Fibroblast of skin of right quadriceps (primary cell): ENCODE data around the gene RAD51B.
"Not testable (repeated sequence)": the region's sequence is repeated elsewhere in the genome, so short reads cannot be mapped to it uniquely, and the experiment has no call there.

Source experiments
- DNase-seq: peaks from one replicate; pipeline ENCODE4 v3.0.0-alpha.2; 2013

RAD51B gene

DNA sequence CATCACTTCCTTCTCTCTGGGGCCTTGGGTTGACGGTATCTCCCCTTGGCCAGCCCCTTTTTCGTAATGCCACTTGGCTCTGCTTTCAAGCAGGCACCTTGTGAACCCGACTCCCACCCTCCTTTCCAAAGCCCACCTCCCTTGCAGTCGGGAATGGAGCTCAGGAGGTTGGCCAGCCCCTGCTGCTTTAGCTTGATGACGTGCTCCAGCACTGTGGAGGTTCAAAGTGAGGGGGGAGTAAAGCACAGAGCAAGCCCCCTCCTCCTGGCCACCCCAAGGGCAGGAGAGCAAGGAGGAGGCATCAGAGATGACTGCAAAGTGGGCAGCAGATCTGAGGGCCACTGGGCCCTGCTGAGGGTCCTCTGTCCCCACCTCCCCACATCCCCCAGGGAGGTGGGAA lies 869.9 kb downstream of the RAD51B start:
- no peak for DNase-seq

DNA sequence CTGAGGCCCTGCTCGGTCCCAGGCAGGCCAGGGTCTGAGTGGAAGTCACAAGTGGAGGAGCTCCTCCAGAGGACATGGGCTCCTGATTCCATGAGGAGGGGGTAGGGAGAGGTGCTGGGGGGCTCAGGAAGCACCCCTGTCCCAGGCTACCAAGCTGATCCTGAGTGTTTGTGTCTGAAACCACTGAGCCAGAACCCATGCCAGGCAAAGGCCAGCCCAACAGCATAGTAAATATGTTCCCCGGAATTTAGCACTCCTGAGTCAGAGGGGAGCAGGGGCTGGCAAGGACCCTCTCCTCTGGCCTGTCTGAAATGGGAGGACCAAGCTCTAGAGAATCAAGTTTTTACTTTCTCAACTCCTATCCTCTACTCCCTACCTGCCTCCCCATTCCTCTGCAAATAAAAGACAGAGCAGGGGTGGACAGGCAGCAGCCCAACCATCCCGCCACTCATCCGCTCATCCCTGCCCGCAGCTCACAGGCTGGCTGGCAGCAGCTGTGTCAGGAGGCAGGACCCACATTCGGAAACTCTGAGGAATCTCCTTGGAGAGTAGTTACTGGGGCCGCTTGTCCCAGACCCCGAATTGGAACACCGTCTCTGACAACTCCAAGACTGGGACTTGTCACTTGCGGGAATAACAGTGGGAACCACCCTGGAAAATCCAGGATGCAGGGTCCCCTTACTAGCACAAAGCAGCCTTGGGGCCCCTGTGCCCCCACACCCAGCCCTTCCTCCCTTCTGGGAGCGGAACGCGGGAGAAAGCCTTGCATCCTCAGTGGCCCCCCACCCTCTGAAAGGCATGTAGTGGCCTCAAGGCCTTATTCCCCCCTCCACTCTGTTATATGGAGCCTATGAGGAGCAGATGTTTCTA lies 870.7 kb downstream of the RAD51B start:
- DNase-seq: no peak

DNA sequence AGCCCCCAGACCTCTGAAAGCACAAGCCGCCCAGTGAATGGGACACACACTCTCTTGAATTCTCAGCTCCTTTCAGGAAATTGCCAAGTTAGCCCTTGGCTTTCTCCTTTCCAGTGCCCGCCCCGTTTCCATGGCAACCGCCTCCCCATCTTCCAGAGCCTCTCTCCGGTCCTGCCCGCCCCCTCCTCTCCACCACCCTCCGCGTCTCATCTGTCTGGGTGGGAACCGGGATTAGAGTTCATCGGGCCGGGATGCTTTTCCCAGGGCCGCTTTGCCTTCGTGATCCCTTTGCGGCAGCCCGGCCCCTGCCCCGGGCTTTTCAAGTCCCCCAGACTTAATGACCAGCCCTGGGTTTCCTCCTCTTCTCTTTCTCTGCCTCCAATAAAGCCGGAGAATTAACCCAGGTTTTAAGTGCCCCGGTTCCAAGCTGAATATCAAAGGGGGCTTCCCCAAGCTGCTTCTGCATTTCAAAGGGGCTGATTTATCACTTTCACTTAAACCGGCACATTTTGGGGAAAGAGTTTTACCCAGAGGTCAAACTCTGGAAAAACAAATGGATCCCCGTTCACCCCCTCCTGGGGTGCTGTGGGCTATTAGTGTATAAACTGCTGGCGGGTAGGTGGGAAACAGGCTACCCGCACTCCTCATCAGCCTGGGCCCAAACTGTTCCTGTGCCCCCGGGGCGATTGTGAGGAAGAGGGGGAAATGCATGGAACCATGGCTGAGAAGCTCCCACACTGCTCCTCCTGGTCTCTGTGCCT lies 871.6 kb downstream of the RAD51B start:
- DNase-seq: no peak

DNA sequence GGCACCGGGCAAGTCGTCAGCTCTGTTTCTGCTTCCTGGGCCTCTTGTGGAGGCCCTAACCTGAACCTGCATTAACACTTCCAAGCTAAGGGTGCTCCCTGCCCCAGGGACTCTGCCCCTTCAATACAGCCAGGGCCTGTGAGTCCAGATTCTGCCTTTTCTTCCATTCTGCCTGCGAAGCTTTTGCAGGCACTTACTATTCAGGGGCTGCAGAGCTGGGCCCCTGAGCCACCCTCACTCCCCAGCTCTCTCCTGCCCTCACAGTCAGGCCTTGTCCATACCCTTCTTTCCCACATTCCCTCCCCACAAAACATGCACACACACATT lies 872.2 kb downstream of the RAD51B start:
- DNase-seq: no peak

DNA sequence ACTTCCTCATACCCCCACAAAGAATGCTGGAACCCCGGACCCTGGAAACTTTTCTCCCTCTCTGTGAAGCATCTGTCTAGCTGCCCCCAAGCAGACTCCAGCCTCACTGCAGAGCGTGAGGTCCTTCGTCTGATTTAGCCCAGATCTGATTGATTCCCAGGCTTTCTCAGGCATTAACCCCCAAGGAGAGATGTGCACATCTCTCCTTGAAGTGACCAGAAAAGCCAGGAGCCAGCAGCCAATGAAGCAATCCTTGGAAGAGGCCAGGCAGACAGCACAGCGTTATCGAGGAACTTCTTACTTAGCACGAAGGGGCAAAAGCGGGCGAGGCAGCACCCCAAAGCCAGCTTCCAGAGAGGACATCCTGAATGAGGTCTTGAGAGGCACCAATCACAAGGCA lies 872.6 kb downstream of the RAD51B start:
- DNase-seq: no peak

DNA sequence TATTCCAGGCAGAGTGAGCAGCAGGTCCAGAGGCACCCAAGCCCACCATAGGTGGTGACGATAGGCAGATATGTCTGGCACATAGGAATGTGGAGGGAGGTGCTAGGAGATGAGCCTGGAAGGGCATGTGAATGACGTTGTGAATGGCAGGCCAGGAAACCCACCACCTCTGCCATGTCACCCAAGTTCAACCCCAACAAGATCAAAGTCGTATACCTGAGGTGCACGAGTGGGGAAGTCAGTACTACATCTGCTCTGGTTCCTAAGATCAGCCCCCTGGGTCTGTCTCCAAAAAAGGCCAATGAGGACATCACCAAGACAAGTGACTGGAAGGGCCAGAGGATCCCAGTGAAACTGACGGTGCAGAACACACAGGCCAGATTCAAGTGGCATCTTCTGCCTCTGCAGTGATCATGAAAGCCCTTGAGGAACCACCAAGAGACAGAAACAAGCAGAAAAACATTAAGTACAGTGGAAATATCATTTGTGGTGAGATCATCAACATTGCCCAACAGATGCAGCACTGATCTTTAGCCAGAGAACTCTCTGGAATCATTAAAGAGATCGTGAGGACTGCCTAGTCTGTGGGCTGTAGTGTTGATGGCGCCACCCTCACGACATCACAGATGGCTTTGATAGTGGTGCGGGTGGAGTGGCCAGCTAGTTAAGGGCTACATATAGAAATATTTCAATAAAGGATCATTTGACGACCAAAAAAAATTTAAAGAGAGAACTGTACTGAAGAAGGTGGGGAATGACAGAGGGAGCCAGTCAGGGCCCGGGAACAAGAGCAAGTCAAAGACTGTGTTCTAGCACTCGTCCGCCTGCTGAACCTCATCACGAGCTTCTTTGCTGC lies 873.6 kb downstream of the RAD51B start:
- peak; percentile 80 for DNase-seq

DNA sequence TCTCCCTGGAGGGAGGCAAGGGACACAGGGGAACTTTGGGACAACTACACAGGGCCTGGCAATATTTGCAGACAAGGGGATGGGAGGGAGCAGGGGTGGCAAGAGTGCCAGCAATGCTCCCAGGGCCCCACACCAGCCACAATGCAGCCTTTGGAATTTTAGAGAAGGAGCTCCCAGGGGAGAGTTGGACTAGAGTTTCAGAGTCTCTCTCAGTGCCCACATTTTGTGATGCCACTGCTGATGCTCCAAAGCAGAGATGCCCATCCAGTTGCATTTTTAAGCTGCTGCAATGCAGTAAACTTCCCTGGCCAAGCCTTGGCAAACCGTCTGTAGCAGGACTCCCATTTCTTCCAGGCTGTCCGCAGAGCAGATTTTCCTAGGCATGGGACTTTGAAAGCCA lies 874.3 kb downstream of the RAD51B start:
- no peak for DNase-seq

DNA sequence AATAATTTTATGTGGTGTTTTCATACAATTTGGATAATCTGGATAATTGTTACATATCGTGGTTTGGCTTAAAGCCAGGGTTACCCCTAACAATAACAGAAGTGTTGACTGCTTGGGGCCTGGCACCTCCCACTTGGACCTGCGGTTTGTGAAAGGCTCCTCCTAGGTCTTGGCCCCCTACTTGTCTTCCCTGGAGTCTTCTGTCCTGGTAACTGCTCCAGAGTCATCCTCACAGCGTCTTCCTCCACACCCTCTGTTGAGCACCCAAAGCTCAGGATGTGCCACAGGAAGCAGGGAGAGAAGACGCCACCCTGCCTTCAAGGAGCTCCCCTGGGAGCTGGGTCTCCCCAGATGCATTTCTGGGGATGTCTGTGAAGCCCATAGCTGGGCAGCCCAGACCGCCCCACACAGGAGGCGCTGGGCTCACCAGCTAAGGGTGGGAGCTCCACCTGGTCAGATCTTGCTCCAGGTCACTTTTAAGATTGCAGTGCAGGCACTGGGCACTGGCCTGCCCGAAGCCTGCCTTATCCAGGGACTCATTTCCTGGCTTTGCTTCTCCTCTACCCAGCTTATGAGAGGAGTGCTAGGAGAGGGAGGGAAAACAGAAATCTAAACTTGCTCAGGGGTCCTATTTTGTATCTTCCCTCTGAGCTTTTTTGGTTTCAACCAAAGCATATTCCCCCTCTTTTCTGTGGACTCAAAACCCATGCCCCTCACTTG lies 875.1 kb downstream of the RAD51B start:
- peak; percentile 56 for DNase-seq

DNA sequence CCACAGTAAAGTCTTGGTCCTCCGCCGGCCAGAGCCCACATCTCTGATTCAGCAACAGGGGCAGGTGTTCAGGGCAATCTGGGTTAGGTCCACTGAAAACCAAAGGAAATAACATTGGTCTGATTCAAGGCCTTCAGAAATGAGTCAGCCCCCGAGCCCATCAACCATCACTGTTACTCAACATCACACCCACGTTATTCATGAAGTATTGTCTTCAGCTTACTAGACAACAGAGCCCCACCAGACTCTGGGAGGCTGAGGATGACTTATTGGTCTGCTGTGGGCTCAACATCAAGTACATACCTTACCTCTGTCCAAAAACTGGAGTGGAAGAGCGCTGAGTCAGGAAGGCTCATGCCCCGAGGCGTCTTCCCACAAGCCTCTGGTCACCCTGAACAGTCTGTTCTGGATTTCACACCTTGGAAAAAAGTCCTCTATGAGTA lies 875.8 kb downstream of the RAD51B start:
- peak; percentile 99 for DNase-seq

DNA sequence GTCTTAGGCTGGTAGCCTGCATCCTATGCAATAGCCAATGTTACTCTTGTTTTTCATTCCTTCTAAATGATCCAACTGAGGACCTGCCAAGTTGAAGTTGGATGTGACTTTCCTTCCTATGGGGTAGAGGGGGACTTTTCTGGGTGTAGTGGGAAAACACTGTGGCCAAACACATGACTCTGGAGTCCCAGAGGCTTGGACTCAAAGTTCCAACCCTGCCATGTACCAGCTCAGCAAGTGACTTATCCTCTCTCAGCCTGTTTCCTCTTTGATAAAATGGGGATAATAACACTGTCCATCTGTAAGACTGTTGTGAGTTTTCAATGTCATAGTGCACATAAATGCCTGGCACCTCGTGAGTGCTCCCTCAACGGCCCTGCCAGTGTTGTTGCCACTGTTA lies 876.3 kb downstream of the RAD51B start:
- DNase-seq: no peak

DNA sequence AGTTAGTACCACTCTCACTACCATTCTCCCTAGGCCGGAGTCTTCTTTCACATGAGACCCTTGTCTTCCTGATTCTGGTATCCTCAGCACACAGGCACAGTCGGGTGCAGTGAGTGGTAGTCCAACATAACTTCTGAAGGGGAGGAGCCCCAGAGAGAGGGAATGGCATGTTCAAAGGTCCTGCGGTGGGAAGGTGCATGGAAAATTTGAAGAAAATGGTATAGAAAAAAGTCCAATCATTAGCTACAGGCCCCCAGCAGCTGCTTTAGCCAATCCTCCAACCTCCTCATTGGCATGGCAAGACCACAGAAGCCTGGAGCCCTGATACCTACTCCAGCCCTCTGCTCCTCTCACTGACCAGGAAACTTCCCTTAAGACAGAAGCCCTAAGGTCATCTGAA lies 876.7 kb downstream of the RAD51B start:
- DNase-seq: no peak

DNA sequence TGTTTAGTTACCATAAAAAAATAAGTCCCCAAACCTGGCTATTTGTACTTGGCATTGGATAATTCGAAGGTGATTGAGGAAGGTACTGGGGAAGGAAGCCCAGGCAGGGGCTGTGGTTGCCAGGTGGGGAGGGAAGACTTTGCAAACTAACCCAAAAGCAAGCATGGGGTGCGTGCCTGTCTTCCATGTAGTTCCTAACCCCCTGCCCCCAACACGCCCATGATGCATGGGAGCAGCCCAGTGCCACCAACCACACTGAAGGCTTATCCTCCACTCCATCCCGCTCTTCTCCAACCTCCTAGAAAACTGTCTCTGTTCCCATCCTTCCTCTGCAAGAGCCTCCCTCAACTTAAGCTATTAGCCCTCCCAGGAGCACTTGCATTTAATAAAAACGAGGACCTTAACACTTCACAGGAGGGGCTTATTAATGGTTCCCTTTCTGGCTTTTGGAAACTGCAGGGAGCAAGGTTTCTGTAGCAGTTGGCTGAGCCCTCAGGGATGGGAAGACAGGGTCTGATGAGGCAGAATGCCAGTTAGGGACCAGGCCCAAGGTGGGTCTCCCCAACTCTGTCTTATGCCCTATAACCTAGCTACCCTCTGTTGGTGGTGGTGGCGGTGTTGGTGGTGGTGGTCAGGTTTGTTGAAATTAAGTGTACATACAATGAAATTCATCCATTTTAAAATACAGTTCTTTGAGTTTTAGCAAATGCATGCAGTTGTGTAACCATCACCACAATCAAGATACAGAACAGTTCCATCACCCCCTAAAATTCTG lies 877.3 kb downstream of the RAD51B start:
- no peak for DNase-seq

DNA sequence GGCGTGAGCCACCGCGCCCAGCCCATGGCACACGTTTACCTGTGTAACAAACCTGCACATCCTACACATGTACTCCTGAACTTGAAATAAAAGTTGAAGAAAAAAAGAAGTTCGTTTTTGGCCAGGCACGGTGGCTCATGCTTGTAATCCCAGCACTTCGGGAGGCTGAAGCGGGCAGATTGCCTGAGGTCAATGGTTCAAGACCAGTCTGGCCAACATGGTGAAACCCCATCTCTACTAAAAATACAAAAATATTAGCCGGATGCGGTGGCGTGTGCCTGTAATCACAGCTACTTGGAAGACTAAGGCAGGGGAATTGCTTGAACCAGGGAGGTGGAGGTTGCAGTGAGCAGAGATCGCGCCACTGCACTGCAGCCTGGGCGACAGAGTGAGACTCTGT lies 879.2 kb downstream of the RAD51B start:
- not testable (repeated sequence) for DNase-seq

DNA sequence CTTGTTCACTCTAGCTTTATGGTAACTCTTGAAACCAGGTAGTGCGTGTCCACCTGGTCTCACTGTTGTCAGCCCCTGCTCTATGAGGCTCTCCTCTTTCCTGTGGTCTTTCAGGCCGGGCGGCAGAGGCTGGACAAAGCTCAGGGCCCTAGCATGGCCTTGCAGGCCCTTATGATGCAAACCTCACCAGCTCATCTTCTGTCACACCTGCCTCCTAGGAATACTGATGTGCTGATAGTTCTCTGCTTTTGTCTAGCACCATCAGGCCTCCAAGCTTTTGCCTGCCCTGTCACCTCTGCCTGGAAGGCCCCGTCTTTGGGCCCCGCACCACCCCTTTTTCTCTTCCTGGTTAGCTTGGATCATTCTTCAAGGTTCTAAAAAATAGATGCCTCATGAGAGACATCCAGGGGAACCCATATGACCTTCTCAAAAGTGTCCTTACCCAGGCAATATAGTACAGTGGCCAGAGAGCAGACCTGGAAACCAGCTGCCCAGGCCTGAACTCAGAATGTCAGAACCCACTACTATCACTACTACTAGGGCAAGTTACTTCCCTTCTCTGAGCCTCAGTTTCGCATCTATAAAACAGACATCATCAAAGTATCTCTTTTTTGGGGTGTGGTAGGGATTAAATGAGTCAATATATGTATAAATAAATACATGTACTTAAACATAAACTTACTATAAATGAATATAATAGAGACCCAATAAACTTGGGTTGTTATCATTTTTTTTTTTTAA lies 881.6 kb downstream of the RAD51B start:
- no peak for DNase-seq

DNA sequence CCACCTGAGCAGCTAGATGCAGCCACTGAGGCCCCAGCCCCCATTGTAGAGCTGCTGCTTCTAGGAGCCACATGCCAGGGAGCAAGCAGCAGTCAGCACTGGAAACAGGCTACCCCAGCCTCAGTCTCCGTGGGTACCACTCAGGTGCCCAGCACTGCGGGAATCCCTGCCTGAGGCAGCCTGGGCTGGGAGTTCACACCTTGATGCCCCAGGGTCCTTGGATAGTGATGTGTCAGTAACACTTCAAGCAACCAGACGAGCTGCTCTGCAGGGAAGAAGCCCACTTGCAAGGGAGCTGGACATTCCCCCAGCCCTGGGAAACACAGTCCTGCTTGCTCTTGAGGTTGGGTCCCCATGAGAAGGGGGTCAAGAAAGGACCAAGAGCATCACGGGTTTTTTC lies 882.6 kb downstream of the RAD51B start:
- DNase-seq: no peak

DNA sequence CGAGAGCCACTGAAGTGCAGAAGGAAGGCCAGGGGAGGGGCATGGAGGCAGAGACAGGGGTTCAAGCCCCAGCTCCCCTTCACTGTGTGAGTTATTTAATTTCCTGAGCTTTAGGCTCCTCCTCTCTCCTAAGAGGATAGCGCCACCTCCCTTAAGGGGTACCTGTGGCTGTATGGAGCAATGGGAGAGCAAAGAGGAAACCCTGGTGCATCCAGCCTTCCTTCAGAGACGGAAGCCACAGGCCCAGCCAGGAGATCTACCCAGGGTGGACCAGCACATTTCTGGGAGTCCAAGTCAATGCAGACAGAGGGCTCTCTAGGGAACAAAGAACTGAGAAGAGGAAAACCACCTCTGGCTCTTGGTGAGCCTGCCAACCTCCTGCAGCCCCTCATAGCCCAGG lies 883.0 kb downstream of the RAD51B start:
- DNase-seq: no peak

DNA sequence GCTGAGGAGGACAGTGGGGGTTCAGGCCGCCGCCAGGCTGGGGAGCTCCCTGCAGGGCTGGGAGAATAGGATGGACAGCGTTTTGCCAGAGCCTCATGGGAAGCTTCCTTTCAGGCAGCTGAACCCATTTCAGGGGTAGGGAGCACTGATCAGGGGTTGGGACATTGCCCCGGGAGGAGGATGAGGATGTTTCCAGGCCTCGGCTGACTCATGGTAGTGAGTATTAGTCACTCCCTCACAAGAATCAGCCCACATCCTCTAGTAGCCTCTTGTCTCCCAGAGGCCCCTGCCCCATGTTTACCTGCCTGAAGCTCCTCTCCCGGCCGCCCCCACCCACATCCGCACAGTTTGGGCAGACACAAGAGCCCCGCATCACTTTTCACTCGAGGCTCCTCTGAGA lies 883.5 kb downstream of the RAD51B start:
- DNase-seq: peak; percentile 78

DNA sequence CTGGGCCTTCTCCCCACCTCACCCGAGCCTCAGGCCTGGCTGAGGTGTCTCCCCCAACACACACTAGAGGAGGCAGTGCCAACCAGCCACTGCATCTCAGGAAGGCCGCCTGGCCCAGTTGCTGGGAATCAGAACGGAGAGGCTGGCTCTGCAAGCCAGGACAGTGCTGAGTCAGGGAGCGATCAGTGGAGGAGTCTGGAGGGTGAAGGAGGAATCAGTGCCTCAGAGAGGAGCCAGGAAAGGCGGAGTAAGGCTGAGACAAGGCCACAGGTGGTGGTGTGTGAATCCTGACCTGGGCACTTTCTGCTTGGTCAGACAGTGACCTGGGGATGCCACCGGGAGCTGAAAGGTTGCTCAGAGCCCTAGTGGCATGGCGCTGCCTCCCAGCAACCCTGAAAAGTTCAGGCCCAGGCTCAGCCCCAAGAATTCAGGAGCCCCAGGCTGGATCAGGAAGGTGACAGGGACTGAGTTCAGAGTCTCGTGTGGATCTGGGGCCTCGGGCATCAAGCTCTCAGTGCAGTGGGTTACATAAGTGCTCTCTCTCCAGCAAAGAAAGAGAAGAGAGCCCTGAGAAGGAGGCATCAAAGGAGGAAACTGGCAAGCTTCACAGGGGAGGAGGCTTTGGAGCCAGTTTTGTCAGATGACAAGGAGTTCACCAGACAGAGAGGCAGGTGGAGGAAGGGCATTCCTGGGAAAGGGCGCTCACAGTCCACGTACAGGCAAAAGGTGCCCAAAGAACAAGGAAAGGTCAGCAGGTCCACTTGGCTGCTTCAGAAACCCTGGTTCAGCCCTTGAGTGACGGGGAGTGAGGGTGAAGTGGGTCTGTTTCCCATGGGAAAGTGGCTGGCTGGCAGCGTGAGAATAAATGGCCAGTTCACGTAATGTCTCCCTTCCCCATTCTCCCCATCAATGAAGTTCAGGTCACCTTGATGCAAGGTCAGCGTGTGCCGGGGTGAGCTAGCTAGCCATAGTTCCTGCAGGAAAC lies 885.4 kb downstream of the RAD51B start:
- no peak for DNase-seq

DNA sequence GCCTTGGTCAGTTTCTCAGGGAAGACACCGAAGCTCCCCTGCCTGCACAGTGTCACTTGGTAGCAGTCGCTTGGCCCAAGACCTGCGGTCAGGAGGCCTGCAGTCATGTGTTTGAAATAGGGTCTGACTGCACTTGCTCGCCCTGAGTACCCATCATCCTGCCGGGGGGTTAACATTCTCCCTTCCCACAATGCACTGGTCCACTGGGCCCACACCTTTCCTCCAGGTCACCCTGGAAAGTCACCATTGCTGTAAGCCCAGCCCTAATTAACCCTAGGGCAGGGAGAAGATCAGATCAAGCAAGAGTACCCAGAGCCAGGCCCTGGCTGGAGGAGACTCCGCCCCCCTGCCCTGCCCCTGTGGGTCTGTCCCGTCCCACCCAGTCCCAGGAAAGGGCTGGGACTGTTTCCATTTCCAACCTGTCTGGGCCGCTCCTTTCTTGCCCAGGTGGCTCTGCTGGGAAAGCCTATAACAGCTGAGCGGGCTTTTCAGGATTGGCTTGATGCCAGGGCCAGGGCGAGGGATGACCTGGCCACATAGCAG lies 886.2 kb downstream of the RAD51B start:
- no peak for DNase-seq

DNA sequence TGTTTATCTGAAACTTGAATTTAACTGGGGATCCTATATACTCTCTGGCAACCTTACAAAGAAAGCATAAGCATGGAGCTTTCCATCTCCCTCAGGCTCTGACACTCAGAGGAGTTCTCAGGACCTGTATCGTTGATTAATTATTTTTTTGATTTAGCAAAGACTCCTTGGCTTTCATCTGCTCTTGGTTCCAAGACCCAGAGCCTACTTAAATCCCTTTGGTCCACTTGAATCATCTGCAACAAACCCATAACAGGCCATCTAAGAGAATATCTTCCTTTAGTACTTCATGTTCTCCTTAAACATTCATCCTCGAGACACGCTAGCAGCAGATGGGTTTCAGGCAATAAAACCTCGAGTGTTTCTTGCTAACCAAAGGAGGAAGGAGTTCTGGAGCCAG lies 887.9 kb downstream of the RAD51B start:
- no peak for DNase-seq
